Measurements from ENCODE around the gene DNAH12.

DNA sequence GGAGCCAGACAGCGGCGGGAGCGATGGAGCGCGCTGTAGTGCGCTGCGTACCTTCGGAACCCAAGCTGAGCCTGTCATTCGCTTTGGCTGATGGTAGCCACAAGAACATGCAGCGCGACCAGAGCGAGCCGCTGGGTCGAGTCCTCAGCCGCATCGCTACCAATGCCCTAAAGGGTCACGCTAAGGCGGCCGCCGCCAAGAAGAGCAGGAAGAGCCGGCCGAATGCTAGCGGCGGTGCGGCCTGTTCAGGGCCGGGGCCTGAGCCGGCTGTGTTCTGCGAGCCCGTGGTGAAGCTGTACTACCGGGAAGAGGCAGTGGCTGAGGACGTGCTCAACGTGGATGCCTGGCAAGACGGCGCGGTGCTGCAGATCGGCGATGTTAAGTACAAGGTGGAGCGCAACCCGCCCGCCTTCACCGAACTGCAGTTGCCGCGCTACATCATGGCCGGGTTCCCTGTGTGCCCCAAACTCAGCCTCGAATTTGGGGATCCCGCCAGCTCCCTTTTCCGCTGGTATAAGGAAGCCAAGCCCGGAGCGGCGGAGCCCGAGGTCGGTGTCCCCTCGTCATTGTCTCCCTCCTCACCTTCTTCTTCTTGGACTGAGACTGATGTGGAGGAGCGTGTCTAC is 12.4 kb upstream of the DNAH12 start:
- TF ChIP-seq, protein P1, sequence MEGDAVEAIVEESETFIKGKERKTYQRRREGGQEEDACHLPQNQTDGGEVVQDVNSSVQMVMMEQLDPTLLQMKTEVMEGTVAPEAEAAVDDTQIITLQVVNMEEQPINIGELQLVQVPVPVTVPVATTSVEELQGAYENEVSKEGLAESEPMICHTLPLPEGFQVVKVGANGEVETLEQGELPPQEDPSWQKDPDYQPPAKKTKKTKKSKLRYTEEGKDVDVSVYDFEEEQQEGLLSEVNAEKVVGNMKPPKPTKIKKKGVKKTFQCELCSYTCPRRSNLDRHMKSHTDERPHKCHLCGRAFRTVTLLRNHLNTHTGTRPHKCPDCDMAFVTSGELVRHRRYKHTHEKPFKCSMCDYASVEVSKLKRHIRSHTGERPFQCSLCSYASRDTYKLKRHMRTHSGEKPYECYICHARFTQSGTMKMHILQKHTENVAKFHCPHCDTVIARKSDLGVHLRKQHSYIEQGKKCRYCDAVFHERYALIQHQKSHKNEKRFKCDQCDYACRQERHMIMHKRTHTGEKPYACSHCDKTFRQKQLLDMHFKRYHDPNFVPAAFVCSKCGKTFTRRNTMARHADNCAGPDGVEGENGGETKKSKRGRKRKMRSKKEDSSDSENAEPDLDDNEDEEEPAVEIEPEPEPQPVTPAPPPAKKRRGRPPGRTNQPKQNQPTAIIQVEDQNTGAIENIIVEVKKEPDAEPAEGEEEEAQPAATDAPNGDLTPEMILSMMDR (IDR thresholded peaks at IDR 0.05): no peak
- TF ChIP-seq POLR2A (IDR thresholded peaks at IDR 0.05): no peak

Measured in esophagus squamous epithelium (tissue), 4 donors.